GM19372 (cell line): Measurements from ENCODE around the gene SNX21.
"Not testable (repeated sequence)": the region's sequence is repeated elsewhere in the genome, so short reads cannot be mapped to it uniquely, and the experiment has no call there.

Experiments used
- ATAC-seq: cut with Tn5 transposase; IDR thresholded peaks from one replicate; pipeline ENCODE4 v1.9.1; 2021; ENCODE audit warnings: mild to moderate bottlenecking, low read depth, moderate library complexity; ENCODE audit not compliant: unreplicated experiment

Gene SNX21, protein sequence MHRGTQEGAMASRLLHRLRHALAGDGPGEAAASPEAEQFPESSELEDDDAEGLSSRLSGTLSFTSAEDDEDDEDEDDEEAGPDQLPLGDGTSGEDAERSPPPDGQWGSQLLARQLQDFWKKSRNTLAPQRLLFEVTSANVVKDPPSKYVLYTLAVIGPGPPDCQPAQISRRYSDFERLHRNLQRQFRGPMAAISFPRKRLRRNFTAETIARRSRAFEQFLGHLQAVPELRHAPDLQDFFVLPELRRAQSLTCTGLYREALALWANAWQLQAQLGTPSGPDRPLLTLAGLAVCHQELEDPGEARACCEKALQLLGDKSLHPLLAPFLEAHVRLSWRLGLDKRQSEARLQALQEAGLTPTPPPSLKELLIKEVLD

GRCh38 chr20:45833030-45833882 lies at the start of gene SNX21:
Gene SNX21, plus strand, starts transcription at chr20:45833799. Its CDS starts 121 bp downstream, at chr20:45833920.
- ATAC-seq, result peak; percentile 43

DNA sequence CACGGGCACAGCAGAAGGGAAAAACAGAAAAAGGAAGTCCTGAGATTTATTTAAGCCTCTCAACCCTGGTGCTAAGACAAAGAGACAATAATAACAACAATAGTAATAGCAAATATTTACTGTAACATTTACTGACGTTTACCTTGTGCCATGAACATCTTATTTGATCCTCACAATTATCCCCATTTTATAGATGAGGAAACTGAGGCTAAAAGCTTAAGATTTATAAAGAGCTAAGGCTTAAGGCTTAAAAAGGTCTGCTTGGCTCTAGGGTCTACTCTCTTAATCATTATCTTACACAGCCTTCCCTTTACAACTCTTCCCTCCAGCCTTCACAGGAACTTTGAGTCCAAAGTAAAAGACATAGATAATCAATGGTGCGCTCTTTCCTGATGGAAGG lies 45.2 kb upstream of the SNX21 start:
- no peak for ATAC-seq

DNA sequence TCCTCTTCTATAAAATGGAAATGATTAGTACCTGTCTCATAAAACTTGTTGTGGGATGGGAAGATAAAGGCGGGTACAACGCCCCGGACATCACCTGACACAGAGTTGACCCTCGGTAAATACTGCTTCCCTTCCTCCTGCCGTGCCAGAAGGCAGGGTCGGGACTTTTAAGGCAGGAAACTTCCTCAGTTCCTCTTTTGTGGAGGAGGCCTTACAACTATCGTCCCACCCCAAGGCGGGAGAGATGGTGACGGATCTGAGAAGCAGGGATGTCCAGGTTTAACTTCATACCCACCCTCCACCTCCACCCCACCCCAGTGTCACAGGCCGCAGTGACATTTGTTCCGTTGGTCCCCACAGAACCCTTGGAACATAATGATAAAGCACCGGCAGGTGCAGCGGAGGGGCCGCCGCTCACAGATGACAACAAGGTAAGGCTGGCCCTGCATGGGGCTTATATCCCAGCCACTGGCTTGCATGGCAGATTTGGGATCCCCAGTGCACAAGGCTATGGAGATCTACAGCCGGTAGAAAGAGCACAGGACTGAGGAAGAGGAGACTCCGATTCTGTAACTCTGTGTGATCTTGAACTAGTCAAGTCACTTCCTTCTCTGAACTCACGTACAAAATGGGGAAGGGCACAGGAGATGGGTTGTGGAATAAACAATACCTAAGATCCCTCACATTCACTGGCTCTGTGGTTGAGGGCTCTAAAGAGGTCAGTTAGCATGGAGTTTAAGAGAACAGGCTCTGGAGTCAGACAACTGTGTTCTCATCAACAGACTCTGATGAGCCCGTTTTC lies 41.1 kb upstream of the SNX21 start:
- no peak for ATAC-seq

DNA sequence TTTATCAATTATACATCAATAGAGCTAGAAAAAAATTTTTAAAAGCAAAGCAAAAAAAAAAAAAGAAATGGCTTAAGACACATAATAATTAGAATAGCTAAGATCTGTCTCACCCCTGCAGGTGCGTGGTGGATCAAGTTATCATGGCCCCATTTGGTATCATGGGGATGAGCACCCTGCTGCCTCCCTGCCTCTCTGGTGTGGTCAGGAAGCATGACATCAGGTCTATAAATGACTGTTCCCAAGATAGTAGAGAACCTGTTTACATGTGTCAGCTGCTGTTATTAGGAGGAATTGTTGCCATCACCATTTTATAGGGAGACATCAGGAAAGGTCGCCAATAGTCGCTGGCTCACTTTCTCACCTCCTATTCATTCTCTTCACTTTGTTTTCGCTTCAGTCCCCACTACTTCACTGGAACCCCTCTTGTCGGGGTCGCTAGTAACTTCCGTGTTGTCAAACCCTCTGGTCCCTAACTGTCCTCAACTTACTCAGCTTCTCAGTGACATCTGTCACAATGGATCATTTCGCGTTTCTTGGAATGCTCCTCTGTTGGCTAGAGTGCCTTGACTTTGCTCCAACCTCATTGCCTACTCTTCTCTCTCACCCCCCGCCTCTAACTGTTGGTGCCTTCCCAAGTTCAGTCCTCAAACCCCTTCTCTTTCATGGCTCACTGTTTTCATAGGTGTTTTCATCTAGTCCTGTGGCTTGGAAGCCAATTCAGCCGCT lies 37.1 kb upstream of the SNX21 start:
- ATAC-seq, result no peak

DNA sequence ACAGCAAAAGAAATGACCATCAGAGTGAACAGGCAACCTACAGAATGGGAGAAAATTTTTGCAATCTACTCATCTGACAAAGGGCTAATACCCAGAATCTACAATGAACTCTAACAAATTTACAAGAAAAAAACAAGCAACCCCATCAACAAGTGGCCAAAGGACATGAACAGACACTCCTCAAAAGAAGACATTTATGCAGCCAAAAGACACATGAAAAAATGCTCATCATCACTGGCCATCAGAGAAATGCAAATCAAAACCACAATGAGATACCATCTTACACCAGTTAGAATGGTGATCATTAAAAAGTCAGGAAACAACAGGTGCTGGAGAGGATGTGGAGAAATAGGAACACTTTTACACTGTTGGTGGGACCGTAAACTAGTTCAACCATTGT lies 36.1 kb upstream of the SNX21 start:
- ATAC-seq, result not testable (repeated sequence)

DNA sequence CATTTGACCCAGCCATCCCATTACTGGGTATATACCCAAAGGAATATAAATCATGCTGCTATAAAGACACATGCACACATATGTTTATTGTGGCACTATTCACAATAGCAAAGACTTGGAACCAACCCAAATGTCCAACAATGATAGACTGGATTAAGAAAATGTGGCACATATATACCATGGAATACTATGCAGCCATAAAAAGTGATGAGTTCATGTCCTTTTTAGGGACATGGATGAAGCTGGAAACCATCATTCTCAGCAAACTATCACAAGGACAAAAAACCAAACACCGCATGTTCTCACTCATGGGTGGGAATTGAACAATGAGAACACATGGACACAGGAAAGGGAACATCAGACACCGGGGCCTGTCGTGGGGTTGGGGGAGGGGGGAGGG lies 35.6 kb upstream of the SNX21 start:
- not testable (repeated sequence) for ATAC-seq

GRCh38 chr20:45798935-45799642 lies 34.5 kb upstream of the SNX21 start:
- no peak for ATAC-seq

- no peak for ATAC-seq
Observed at GRCh38 chr20:45801851-45802250, 31.7 kb upstream of the SNX21 start.

DNA sequence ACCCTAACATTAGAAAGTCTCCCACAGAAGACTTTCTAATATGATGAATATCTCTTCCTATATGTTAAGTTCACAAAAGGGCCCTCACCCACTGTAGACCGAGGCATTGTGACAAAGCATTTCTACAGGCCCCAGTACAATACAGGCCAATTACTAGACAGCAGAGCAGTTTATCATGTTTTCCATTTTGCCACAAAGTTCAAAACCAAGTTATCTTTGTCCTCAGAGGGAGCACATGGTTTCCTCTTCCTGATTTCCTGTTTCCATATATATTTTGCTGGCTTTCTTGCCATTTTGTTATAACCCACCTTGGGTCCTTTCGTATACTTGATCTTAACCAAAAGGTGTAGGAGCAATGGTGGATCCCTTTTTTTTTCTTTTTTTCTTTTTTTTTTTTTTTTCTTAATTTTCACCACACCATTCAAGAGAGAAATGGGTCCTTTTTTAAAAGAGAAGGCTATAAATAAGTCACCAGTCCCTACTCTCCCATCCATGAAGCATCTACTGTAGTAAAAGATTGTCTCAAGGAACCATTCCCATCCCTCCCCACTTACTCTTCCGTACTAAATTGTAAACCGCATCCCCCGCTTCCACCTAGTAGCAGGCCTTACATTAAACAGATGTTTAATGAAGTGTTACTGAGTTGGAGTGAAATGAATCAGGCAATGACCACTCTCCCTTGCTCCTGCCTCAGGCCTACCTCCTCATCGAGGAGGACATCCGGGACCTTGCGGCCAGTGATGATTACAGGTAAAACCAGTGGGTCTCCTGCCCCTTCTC lies 23.2 kb upstream of the SNX21 start:
- ATAC-seq, result no peak

DNA sequence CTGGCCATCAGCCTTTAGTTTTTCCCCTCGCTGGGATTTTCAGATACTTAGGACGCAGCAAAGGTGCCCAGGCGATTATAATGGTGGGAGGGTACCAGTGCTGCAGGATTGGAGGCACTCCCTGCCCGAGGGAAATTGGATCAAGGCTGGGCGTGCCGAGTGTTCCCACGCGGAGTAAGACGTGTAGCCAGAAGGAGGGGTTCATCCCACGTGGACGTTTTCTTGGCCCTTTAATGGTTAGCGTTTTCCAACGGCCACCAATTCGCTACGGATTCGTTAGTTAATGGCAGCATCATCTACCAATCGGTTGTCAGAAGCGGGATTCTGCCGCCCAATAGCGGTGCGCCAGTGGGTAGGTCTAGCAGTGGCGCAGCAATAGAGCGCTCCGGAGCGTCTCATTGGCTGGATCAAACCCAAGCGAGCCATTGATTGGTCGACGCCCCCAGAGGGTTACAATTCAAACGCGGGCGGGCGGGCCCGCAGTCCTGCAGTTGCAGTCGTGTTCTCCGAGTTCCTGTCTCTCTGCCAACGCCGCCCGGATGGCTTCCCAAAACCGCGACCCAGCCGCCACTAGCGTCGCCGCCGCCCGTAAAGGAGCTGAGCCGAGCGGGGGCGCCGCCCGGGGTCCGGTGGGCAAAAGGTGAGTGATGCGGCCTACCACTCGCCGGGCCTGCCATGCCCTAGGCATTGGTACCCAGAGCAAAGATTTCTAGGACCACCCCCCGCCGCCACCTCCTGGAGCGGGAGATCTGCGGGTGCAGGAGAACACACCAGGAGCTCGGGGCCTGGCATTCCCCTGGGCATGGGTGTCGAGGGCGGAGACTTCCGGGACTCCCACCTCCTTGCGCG lies 21.2 kb upstream of the SNX21 start, which contains the start of gene UBE2C:
UBE2C (plus strand) TSS at position 488 of the 849 bp plus-strand sequence; CDS start at position 540, 52 bp downstream.
- peak; percentile 99 for ATAC-seq

GRCh38 chr20:45813006-45813340 lies 20.6 kb upstream of the SNX21 start:
- ATAC-seq, result no peak

DNA sequence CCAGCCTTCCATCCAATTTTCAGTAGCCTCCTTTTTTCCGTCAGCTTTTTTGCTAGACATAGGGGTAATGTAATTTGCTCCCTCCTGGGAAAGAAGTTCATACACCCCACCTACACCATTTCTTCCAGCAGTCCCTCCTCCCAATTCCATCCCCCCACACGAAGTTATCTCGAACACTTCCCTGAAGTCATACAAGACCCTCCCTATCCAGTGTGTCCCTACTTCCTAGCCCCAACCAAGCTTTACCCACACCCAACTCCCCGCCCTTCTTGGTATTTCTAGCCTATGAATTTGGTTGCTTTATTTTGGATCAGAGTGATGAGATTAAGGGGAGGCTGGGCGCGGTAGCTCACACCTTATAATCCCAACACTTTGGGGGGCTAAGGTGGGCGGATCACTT lies 20.1 kb upstream of the SNX21 start:
- ATAC-seq, result no peak

DNA sequence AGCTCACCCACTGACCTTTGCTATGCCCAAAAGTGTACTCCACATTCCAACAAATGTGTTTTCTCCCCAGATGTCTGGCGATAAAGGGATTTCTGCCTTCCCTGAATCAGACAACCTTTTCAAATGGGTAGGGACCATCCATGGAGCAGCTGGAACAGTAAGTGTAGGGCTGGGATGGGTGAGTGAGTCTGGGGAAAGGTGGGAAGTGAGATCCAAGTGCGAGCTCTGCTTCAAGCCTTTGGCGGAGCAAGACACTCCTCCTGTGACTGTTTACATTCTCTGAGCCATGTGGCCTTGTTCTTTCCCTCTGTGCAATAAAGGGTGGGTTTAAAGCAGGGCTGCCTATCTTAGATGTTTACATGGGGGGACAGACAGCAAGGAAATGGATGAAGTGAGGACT lies 19.3 kb upstream of the SNX21 start:
- ATAC-seq, result no peak

DNA sequence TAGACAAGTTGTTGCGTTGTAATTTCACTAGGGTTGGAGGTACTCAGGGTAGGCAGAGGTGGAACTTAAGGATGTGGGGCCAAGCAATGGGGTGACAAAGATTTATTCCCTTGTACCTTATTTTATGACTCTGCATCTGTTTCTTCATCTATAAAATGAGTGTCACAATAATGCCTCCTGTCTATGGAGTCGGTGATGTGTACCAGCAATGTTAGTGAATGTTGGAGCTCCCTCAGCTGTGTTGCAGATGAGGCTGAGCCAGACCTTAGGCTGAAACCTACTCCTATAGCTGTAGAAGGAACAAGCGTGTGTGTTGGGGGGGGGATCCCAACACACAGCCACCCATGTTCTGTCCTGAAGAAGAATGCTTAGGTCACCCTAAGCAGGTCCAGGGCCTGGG lies 16.6 kb upstream of the SNX21 start:
- ATAC-seq, result no peak

GRCh38 chr20:45817376-45818194 lies 16.0 kb upstream of the SNX21 start:
- ATAC-seq, result no peak

GRCh38 chr20:45818239-45818638 lies 15.4 kb upstream of the SNX21 start:
- no peak for ATAC-seq

- ATAC-seq, result no peak
Observed at GRCh38 chr20:45819466-45819865, 14.1 kb upstream of the SNX21 start.
